CD4-positive, alpha-beta memory T cell (primary cell): ENCODE results near the gene BCL10. TPM values are rescaled to one million over a fixed set of nuclear protein-coding genes. Genes with fewer than 3 reads are reported as not detected.
A peak's percentile ranks its signal among the peaks of the same experiment; 100 is the strongest.

Source experiments
- CTCF ChIA-PET: fragments of 350-600 bp; sonication (Branson Sonifier 250); formaldehyde crosslinking; loops from one replicate; lab custom pipeline; 2021; ENCODE audit warnings: inconsistent platforms; ENCODE audit not compliant: partially characterized antibody; lab: Charles Lee
- POLR2A ChIA-PET: fragments of 350-600 bp; sonication (Branson Sonifier 250); formaldehyde crosslinking; loops from one replicate; lab custom pipeline; 2021; ENCODE audit not compliant: partially characterized antibody; lab: Charles Lee
- DNase-seq, 5 donors: peaks; one replicate each; pipeline versions ENCODE4 v3.0.0 to v3.0.0-alpha.2; 2020 to 2022; ENCODE audit warnings: mixed read lengths in 1 of 5
- H3K27ac ChIP-seq: one replicate; pipeline ENCODE4 v1.7.0; 2013; ENCODE audit warnings: low read depth, low read length
- H3K27me3 ChIP-seq: 2 replicates; pipeline ENCODE4 v1.7.0; 2013; ENCODE audit warnings: mild to moderate bottlenecking, low read length, moderate library complexity; ENCODE audit not compliant: insufficient read depth
- H3K36me3 ChIP-seq: 2 replicates; pipeline ENCODE4 v1.7.0; 2013; ENCODE audit warnings: mild to moderate bottlenecking, low read length, moderate library complexity; ENCODE audit not compliant: insufficient read depth
- H3K4me1 ChIP-seq: 2 replicates; pipeline ENCODE4 v1.7.0; 2013; ENCODE audit warnings: mild to moderate bottlenecking, low read length, moderate library complexity; ENCODE audit not compliant: insufficient read depth
- H3K4me3 ChIP-seq, 2 donors: one replicate each; pipeline ENCODE4 v1.7.0; 2013; ENCODE audit warnings: low read length in 2 of 2, mild to moderate bottlenecking in 1 of 2
- H3K9me3 ChIP-seq, 2 donors: one replicate each; pipeline ENCODE4 v1.7.0; 2013; ENCODE audit warnings: low read length in 2 of 2, control low read depth in 1 of 2; ENCODE audit not compliant: control insufficient read depth in 1 of 2
- H3K27ac Mint-ChIP-seq, 7 donors: one replicate each; pipeline ENCODE4 v1.8.0; 2020 to 2021; ENCODE audit warnings: mixed read lengths in 7 of 7, mild to moderate bottlenecking in 6 of 7, inconsistent platforms in 3 of 7, moderate library complexity in 3 of 7
- H3K27me3 Mint-ChIP-seq, 2 donors: one replicate each; pipeline ENCODE4 v1.8.0; 2020 to 2021; ENCODE audit warnings: mixed read lengths in 2 of 2
- H3K36me3 Mint-ChIP-seq, 2 donors: one replicate each; pipeline ENCODE4 v1.8.0; 2020 to 2021; ENCODE audit warnings: mixed read lengths in 2 of 2, inconsistent platforms in 1 of 2, mild to moderate bottlenecking in 1 of 2
- H3K4me1 Mint-ChIP-seq, 4 donors: one replicate each; pipeline ENCODE4 v1.8.0; 2020 to 2021; ENCODE audit warnings: mixed read lengths in 4 of 4, mild to moderate bottlenecking in 1 of 4
- H3K4me3 Mint-ChIP-seq, 8 donors: one replicate each; pipeline ENCODE4 v1.8.0; 2020 to 2021; ENCODE audit warnings: mixed read lengths in 8 of 8, mild to moderate bottlenecking in 7 of 8, moderate library complexity in 6 of 8, inconsistent platforms in 3 of 8
- H3K9me3 Mint-ChIP-seq, 8 donors: one replicate each; pipeline ENCODE4 v1.8.0; 2020 to 2021; ENCODE audit warnings: mixed read lengths in 8 of 8, mild to moderate bottlenecking in 5 of 8, inconsistent platforms in 3 of 8, moderate library complexity in 1 of 8
- intact Hi-C: fragments of 100-400 bp; cut with micrococcal nuclease; formaldehyde crosslinking; loops from one replicate; pipeline ENCODE4 v1.15.1; 2023
- polyA plus RNA-seq, 2 donors: library from polyadenylated mRNA; unstranded; fragments of 300-500 nt; fragmentation: Illumina TruSeq; gene quantifications; one replicate each; pipeline ENCODE4 v1.2.3, GENCODE V29; 2021
- total RNA-seq, 2 experiments: library from RNA; stranded (reverse); gene quantifications; one replicate each; pipeline ENCODE4 v1.2.3, GENCODE V29; 2021

The BCL10 gene
- total and polyA plus RNA-seq, 4 experiments from 2014 or later = 21.2 to 37.0 (median 30.8) TPM

- Histone ChIP-seq H3K36me3 (no peaks in the 10 kb centered on the region), H3K27ac (no peak overlapping the region), H3K27me3 (no peaks in the 10 kb centered on the region), H3K4me1 (no peaks in the 10 kb centered on the region), H3K9me3 (no peaks in the 10 kb centered on the region), H3K4me3 (no peak overlapping the region)
- H3K27me3 Mint-ChIP-seq = peaks cover 15 to 19% of the 10 kb centered on the region in 2 donors
- DNase-seq = no peak
- no peaks in the 10 kb centered on the region for H3K4me1 Mint-ChIP-seq
- intact Hi-C loops = no loop called here
- ChIA-PET CTCF (no interaction called here), POLR2A (no interaction called here)
- peaks cover 0 to 3% (median 0%) of the 10 kb centered on the region in 8 donors for H3K9me3 Mint-ChIP-seq
- H3K27ac Mint-ChIP-seq = peak overlapping the region in 1 of 7 donors; percentile 8
- no peaks in the 10 kb centered on the region for H3K36me3 Mint-ChIP-seq
- no peak overlapping the region for H3K4me3 Mint-ChIP-seq
Measured at GRCh38 chr1:85219853-85220610, 56.4 kb downstream of the BCL10 start.

- DNase-seq = no peak
- H3K4me3 Mint-ChIP-seq = peak overlapping the region in 1 of 8 donors; percentile 45
- no peaks in the 10 kb centered on the region for H3K4me1 ChIP-seq
- H3K9me3 Mint-ChIP-seq = peaks cover 0 to 3% (median 0%) of the 10 kb centered on the region in 8 donors
- H3K27me3 ChIP-seq = no peaks in the 10 kb centered on the region
- no peaks in the 10 kb centered on the region for H3K9me3 ChIP-seq
- H3K4me1 Mint-ChIP-seq = no peaks in the 10 kb centered on the region
- intact Hi-C loops = no loop called here
- ChIA-PET POLR2A (no interaction called here), CTCF (no interaction called here)
- no peak overlapping the region for H3K4me3 ChIP-seq
- no peaks in the 10 kb centered on the region for H3K36me3 ChIP-seq
- H3K27ac ChIP-seq = no peak overlapping the region
- H3K27me3 Mint-ChIP-seq = peaks cover 19 to 28% of the 10 kb centered on the region in 2 donors
- H3K27ac Mint-ChIP-seq = no peak overlapping the region
- no peaks in the 10 kb centered on the region for H3K36me3 Mint-ChIP-seq
Measured at GRCh38 chr1:85216697-85217096, 59.7 kb downstream of the BCL10 start.

Other genes with a start within 250 kb of the BCL10 start
- gene MCOLN3, start 228.1 kb downstream of the BCL10 start, total RNA-seq = 1 to 10 TPM in 1 of 2 experiments, under 1 TPM in 1; 0.80 to 1.3 TPM
- 1 to 10 TPM; 3.2 to 4.3 TPM for gene MCOLN3, start 228.1 kb downstream of the BCL10 start, polyA plus RNA-seq
- 1 to 10 TPM; 5.0 to 5.2 TPM for gene SYDE2, start 75.6 kb downstream of the BCL10 start, total RNA-seq
- gene SYDE2, start 75.6 kb downstream of the BCL10 start, polyA plus RNA-seq = 1 to 10 TPM; 2.3 TPM
- gene C1orf52, start 17.0 kb downstream of the BCL10 start, total RNA-seq = 10 to 100 TPM; 39.6 to 41.6 TPM
- gene C1orf52, start 17.0 kb downstream of the BCL10 start, polyA plus RNA-seq = 10 to 100 TPM; 21.2 to 25.8 TPM
- gene DDAH1, start 188.5 kb upstream of the BCL10 start, total RNA-seq = not detected
- not detected for gene DDAH1, start 188.5 kb upstream of the BCL10 start, polyA plus RNA-seq